H1 (cell line): ENCODE results near the gene ZSWIM2. TPM values are rescaled to one million over a fixed set of nuclear protein-coding genes. Genes with fewer than 3 reads are reported as not detected.

Experiments
- CTCF ChIA-PET: fragments of 300-600 bp; sonication (Branson Sonifier 250); formaldehyde crosslinking; loops from one replicate; lab custom pipeline; 2021; ENCODE audit not compliant: partially characterized antibody; lab: Charles Lee
- POLR2A ChIA-PET: fragments of 300-600 bp; sonication (Branson Sonifier 250); formaldehyde crosslinking; loops from one replicate; lab custom pipeline; 2021; ENCODE audit warnings: inconsistent platforms; ENCODE audit not compliant: partially characterized antibody; lab: Charles Lee
- DNase-seq, 2 experiments: peaks; one replicate each; pipeline versions ENCODE4 v3.0.0 to v3.0.0-alpha.2; 2010 to 2022; ENCODE audit warnings: low spot score in 2 of 2, low read depth in 1 of 2, mixed read lengths in 1 of 2
- FAIRE-seq: peaks from 2 replicates; lab custom pipeline; 2011; peaks lifted over from hg19 to GRCh38; lab: Jason Lieb, UNC
- H2AFZ ChIP-seq: 2 replicates; pipeline ENCODE4 v1.8.1; 2012; ENCODE audit warnings: low read length, inconsistent platforms
- H2AK5ac ChIP-seq: 2 replicates; pipeline ENCODE4 v1.6.1; 2013; ENCODE audit warnings: low read depth, low read length
- H2BK120ac ChIP-seq: replicated peaks from 2 replicates; pipeline ENCODE3; 2013; ENCODE audit warnings: low read depth, low read length, inconsistent platforms
- H2BK12ac ChIP-seq: 2 replicates; pipeline ENCODE4 v1.6.1; 2013; ENCODE audit warnings: low read depth, low read length
- H2BK15ac ChIP-seq: 2 replicates; pipeline ENCODE4 v1.6.1; 2013; ENCODE audit warnings: low read length
- H2BK20ac ChIP-seq: 2 replicates; pipeline ENCODE4 v1.6.1; 2013; ENCODE audit warnings: low read length
- H2BK5ac ChIP-seq: 2 replicates; pipeline ENCODE4 v1.6.1; 2013; ENCODE audit warnings: low read depth, low read length
- H3K14ac ChIP-seq: 2 replicates; pipeline ENCODE4 v1.6.1; 2013; ENCODE audit warnings: inconsistent platforms; ENCODE audit not compliant: insufficient read length
- H3K18ac ChIP-seq: 2 replicates; pipeline ENCODE4 v1.6.1; 2013; ENCODE audit warnings: low read length; ENCODE audit errors: extremely low read depth
- H3K23ac ChIP-seq: 2 replicates; pipeline ENCODE4 v1.6.1; 2013; ENCODE audit warnings: inconsistent platforms; ENCODE audit not compliant: insufficient read length
- H3K23me2 ChIP-seq: 2 replicates; pipeline ENCODE4 v1.6.1; 2013; ENCODE audit warnings: low read depth, low read length
- H3K27ac ChIP-seq: 2 replicates; pipeline ENCODE4 v1.6.1; 2011; ENCODE audit warnings: low read depth, low read length, inconsistent platforms
- H3K27me3 ChIP-seq, 4 experiments: replicated peaks in 1 of 4; 1 replicate in 1 of 4; 2 replicates in 3 of 4; pipeline versions ENCODE4 v1.6.1 to v1.8.1; 2011 to 2013; ENCODE audit warnings: low read length in 3 of 4, mild to moderate bottlenecking in 3 of 4, inconsistent platforms in 2 of 4, mixed read lengths in 2 of 4, moderate library complexity in 1 of 4; ENCODE audit not compliant: control insufficient read depth in 3 of 4, insufficient read depth in 3 of 4; ENCODE audit errors: extremely low read depth in 1 of 4
- H3K36me3 ChIP-seq, 4 experiments: 2 replicates each; pipeline versions ENCODE4 v1.6.1 to v1.8.1; 2011 to 2013; ENCODE audit warnings: mild to moderate bottlenecking in 4 of 4, low read length in 3 of 4, moderate library complexity in 2 of 4, control low read depth in 1 of 4, inconsistent platforms in 1 of 4; ENCODE audit not compliant: insufficient read depth in 4 of 4, control insufficient read depth in 2 of 4
- H3K4ac ChIP-seq: replicated peaks from 2 replicates; pipeline ENCODE3; 2013; ENCODE audit warnings: low read length, low read depth, mixed read lengths, inconsistent platforms; ENCODE audit not compliant: insufficient read length
- H3K4me1 ChIP-seq, 4 experiments: replicated peaks in 1 of 4; 1 replicate in 1 of 4; 2 replicates in 3 of 4; pipeline versions ENCODE4 v1.6.1 to v1.8.1; 2011 to 2013; ENCODE audit warnings: low read length in 3 of 4, inconsistent platforms in 2 of 4, mixed read lengths in 1 of 4; ENCODE audit not compliant: insufficient read depth in 4 of 4, control insufficient read depth in 3 of 4
- H3K4me2 ChIP-seq, 2 experiments: 2 replicates each; pipeline versions ENCODE4 v1.6.1 to v1.8.1; 2011 to 2013; ENCODE audit warnings: low read depth in 2 of 2, low read length in 2 of 2, control low read depth in 1 of 2, inconsistent platforms in 1 of 2, mild to moderate bottlenecking in 1 of 2; ENCODE audit not compliant: insufficient read depth in 1 of 2
- H3K4me3 ChIP-seq, 4 experiments: fragments of 200-600, 300-600 bp in 1 of 4; sonication (generic), shearing (Covaris generic), sonication (Bioruptor Twin) in 1 of 4; 2 replicates each; pipeline versions ENCODE4 v1.5.1 to v1.8.1; 2011 to 2016; ENCODE audit warnings: low read length in 4 of 4, low read depth in 3 of 4, control low read depth in 2 of 4, inconsistent platforms in 2 of 4, mild to moderate bottlenecking in 2 of 4, mixed read lengths in 1 of 4, moderate library complexity in 1 of 4; ENCODE audit not compliant: insufficient read depth in 2 of 4; ENCODE audit errors: extremely low read depth in 1 of 4
- H3K56ac ChIP-seq: replicated peaks from 2 replicates; pipeline ENCODE3; 2013; ENCODE audit warnings: low read depth, mild to moderate bottlenecking, mixed read lengths, low read length, inconsistent platforms; ENCODE audit not compliant: insufficient read length
- H3K79me1 ChIP-seq: 2 replicates; pipeline ENCODE4 v1.6.1; 2013; ENCODE audit warnings: low read depth, low read length, control low read depth
- H3K79me2 ChIP-seq, 2 experiments: 2 replicates each; pipeline versions ENCODE4 v1.6.1 to v1.8.1; 2012 to 2013; ENCODE audit warnings: low read length in 2 of 2, mild to moderate bottlenecking in 2 of 2, inconsistent platforms in 1 of 2; ENCODE audit not compliant: insufficient read depth in 2 of 2, control insufficient read depth in 1 of 2
- H3K9ac ChIP-seq, 4 experiments: replicated peaks in 1 of 4; 1 replicate in 1 of 4; 2 replicates in 3 of 4; pipeline versions ENCODE4 v1.6.1 to v1.8.1; 2011 to 2013; ENCODE audit warnings: low read depth in 3 of 4, low read length in 3 of 4, control low read depth in 2 of 4, mild to moderate bottlenecking in 2 of 4, moderate library complexity in 2 of 4, inconsistent platforms in 1 of 4; ENCODE audit errors: extremely low read depth in 1 of 4
- H3K9me3 ChIP-seq, 2 experiments: 2 replicates each; pipeline versions ENCODE4 v1.6.1 to v1.8.1; 2012 to 2013; ENCODE audit warnings: mild to moderate bottlenecking in 2 of 2, moderate library complexity in 2 of 2, control low read depth in 1 of 2, inconsistent platforms in 1 of 2, low read depth in 1 of 2, low read length in 1 of 2, mixed read lengths in 1 of 2; ENCODE audit not compliant: insufficient read depth in 2 of 2
- H4K20me1 ChIP-seq, 2 experiments: replicated peaks in 1 of 2; 2 replicates each; pipeline versions ENCODE3 to v1.8.1; 2011 to 2013; ENCODE audit warnings: inconsistent platforms in 2 of 2, low read length in 2 of 2, mild to moderate bottlenecking in 1 of 2; ENCODE audit not compliant: insufficient read depth in 2 of 2, control insufficient read depth in 1 of 2
- H4K5ac ChIP-seq: 2 replicates; pipeline ENCODE4 v1.6.1; 2013; ENCODE audit warnings: low read length, low read depth, mixed read lengths, inconsistent platforms; ENCODE audit not compliant: insufficient read length
- H4K8ac ChIP-seq: 2 replicates; pipeline ENCODE4 v1.8.0; 2013; ENCODE audit warnings: mild to moderate bottlenecking, moderate library complexity, low read length, inconsistent platforms; ENCODE audit not compliant: insufficient read depth; ENCODE audit errors: extremely low read depth
- H4K91ac ChIP-seq: replicated peaks from 2 replicates; pipeline ENCODE3; 2013; ENCODE audit warnings: low read length, mixed read lengths, inconsistent platforms; ENCODE audit not compliant: insufficient read length
- CREB1 ChIP-seq: IDR thresholded peaks from 2 replicates; pipeline ENCODE4 v1.6.1; 2012; ENCODE audit warnings: inconsistent platforms
- CTCF ChIP-seq, 3 experiments: IDR thresholded peaks; 1 replicate in 2 of 3; 2 replicates in 1 of 3; pipeline versions ENCODE4 v1.5.1 to v1.6.1; 2011; ENCODE audit warnings: low read length in 3 of 3, mild to moderate bottlenecking in 3 of 3, inconsistent platforms in 2 of 3, low read depth in 1 of 3, moderate library complexity in 1 of 3; ENCODE audit not compliant: insufficient read depth in 1 of 3; ENCODE audit errors: control extremely low read depth in 1 of 3
- EP300 ChIP-seq, 2 experiments: IDR thresholded peaks; 1 replicate in 1 of 2; 2 replicates in 1 of 2; pipeline ENCODE4 v1.6.1; 2011 to 2012; ENCODE audit warnings: low read depth in 2 of 2, low read length in 2 of 2, mild to moderate bottlenecking in 2 of 2, borderline replicate concordance in 1 of 2, inconsistent platforms in 1 of 2, moderate library complexity in 1 of 2
- GABPA ChIP-seq: IDR thresholded peaks from 2 replicates; pipeline ENCODE4 v1.6.1; 2011; ENCODE audit warnings: mild to moderate bottlenecking, low read length, moderate library complexity, borderline replicate concordance; ENCODE audit not compliant: insufficient read depth
- MAX ChIP-seq: IDR thresholded peaks from 2 replicates; pipeline ENCODE4 v1.6.1; 2012; ENCODE audit warnings: inconsistent platforms
- PHF8 ChIP-seq: fragments of 200-600 bp; sonication (generic); conservative IDR thresholded peaks from 2 replicates; pipeline ENCODE4 v1.7.1; 2012; ENCODE audit warnings: low read depth, mild to moderate bottlenecking, inconsistent platforms, low read length, moderate library complexity
- POLR2AphosphoS5 ChIP-seq: IDR thresholded peaks from 2 replicates; pipeline ENCODE4 v1.6.1; 2011; ENCODE audit warnings: low read depth, low read length
- TAF7 ChIP-seq: optimal IDR thresholded peaks from 2 replicates; pipeline ENCODE3; 2011; ENCODE audit warnings: low read depth, mild to moderate bottlenecking, inconsistent platforms, low read length, moderate library complexity, borderline replicate concordance
- TCF12 ChIP-seq: IDR thresholded peaks from 2 replicates; pipeline ENCODE4 v1.6.1; 2011; ENCODE audit warnings: low read depth, mild to moderate bottlenecking, low read length
- WGBS, 2 experiments: shearing (Covaris generic) in 1 of 2; methylation state at CpG; one replicate each; pipeline versions ENCODE4 v1.1.6 to v1.1.7; 2013 to 2015; ENCODE audit warnings: low lambda C conversion rate in 2 of 2, mixed read lengths in 2 of 2, inconsistent platforms in 1 of 2, low coverage in 1 of 2, missing lambda C conversion rate in 1 of 2; ENCODE audit not compliant: insufficient replicate concordance in 2 of 2, insufficient coverage in 1 of 2, insufficient read length in 1 of 2; ENCODE audit errors: extremely low coverage in 1 of 2, missing lambda C conversion rate in 1 of 2; 5-methylcytosine and 5-hydroxymethylcytosine counted together
- polyA plus RNA-seq, 7 experiments: library from polyadenylated mRNA; depleted of rRNA in 3 of 7; stranded (reverse) in 5 of 7; unstranded in 2 of 7; fragments of >200 nt in 5 of 7; fragments of 200-250 nt in 2 of 7; gene quantifications; 1 replicate in 5 of 7; 2 replicates in 1 of 7; 4 replicates in 1 of 7; pipeline versions ENCODE4 v1.2.1 to v1.2.3, GENCODE V29; 2011 to 2013; ENCODE audit warnings: missing spikeins in 2 of 7, mixed read lengths in 2 of 7
- total RNA-seq: library from RNA; stranded (reverse); fragmentation: NEBNext Ultra II Directional; extraction: Animal tissue kit (Norgen Biotek cat#: 25700); gene quantifications from 2 replicates; pipeline ENCODE4 v1.2.1, GENCODE V29; 2021

ZSWIM2 gene
- total and polyA plus RNA-seq, 2 of the 8 experiments (the other 6 are each of a cell fraction or from before 2014, with no cell fraction given) = not detected

GRCh38 chr2:186806591-186806990 lies 42.4 kb downstream of the ZSWIM2 start:
- no peak overlapping the region for H3K4me3 ChIP-seq
- H3K79me1 ChIP-seq = no peaks in the 10 kb centered on the region
- no peak overlapping the region for H2AK5ac ChIP-seq
- H3K18ac ChIP-seq = no peak overlapping the region
- no peaks in the 10 kb centered on the region for H3K9me3 ChIP-seq
- H4K8ac ChIP-seq = peak overlapping the region; percentile 92
- H3K14ac ChIP-seq = no peak overlapping the region
- DNase-seq = no peak
- no peak overlapping the region for H2BK15ac ChIP-seq
- H3K27me3 ChIP-seq = no peaks in the 10 kb centered on the region
- H4K5ac ChIP-seq = no peak overlapping the region
- H3K4ac ChIP-seq = no peak overlapping the region
- H3K27ac ChIP-seq = no peak overlapping the region
- H2BK12ac ChIP-seq = no peak overlapping the region
- no peak overlapping the region for H3K23ac ChIP-seq
- 87% methylated on average over 1 of the region's 1 CpG; no CpG with 5 or more reads in 1 of the 2 experiments for WGBS, 2 experiments
- CTCF ChIA-PET = interaction anchor here (1.7 kb wide), 1 partner anchor 25 kb away, joined by 6 read pairs; no protein-coding TSS in a partner anchor
- no peak overlapping the region for H4K91ac ChIP-seq
- POLR2A ChIA-PET = no interaction called here
- H3K4me1 ChIP-seq = peaks cover 0 to 2% (median 0%) of the 10 kb centered on the region in 4 experiments; a peak in 1 of 7 replicates
- H3K56ac ChIP-seq = no peak overlapping the region
- TF ChIP-seq MAX (no peak), POLR2AphosphoS5 (no peak), CTCF (IDR thresholded peaks at IDR 0.05; ENCODE audit: control extremely low read depth in 1 of 3, insufficient read depth in 1 of 3, low read depth in 1 of 3, low read length in 3 of 3) (no peak), GABPA (no peak), PHF8 (no peak), CREB1 (no peak), EP300 (IDR thresholded peaks at IDR 0.05; ENCODE audit: borderline replicate concordance in 1 of 2, low read depth in 2 of 2, low read length in 2 of 2) (no peak), TAF7 (no peak), TCF12 (no peak)
- no peak overlapping the region for H3K4me2 ChIP-seq
- no peak for FAIRE-seq
- H2BK20ac ChIP-seq = no peak overlapping the region
- no peak overlapping the region for H3K9ac ChIP-seq
- H4K20me1 ChIP-seq = no peaks in the 10 kb centered on the region
- H3K79me2 ChIP-seq = no peaks in the 10 kb centered on the region
- no peak overlapping the region; the same call in 1 of the 2 replicates for H2BK5ac ChIP-seq
- no peak overlapping the region; the same call in 1 of the 2 replicates for H2AFZ ChIP-seq
- H3K36me3 ChIP-seq = no peaks in the 10 kb centered on the region
- H2BK120ac ChIP-seq = no peak overlapping the region
- H3K23me2 ChIP-seq = no peaks in the 10 kb centered on the region
